Measurements from ENCODE around the gene MAGOH. TPM values are rescaled to one million over a fixed set of nuclear protein-coding genes. Genes with fewer than 3 reads are reported as not detected.

MAGOH gene
- polyA plus RNA-seq, 1 donor (not counting 4 experiments of a cell fraction or from before 2014, with no cell fraction given): 104 TPM

DNA sequence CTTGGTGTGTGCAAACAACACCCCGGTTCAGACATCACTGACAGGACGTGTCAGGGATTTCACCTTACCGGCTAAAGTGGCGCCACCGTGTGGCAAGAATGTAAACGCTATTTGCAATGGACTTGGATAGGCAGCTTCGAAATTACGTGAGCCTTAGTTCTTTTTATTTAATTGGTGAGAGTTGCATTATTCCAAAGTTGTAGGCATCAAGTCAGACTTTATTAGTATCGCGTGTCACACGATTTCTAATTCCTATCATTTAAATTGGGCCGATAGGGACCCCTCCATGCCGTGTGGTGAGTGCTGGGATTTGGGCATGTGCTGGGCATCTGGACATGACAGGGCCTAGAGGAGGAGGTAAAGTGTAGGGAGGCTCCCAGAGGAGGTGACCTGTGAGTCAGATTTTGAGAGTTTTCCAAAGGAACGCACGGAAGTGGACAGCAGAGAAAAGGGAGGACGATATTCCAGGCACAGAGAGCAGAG lies 56.2 kb downstream of the MAGOH start:
- Histone ChIP-seq H3K36me3 (ENCODE audit: control insufficient read depth in 2 of 2, extremely low read depth in 1 of 2, insufficient read depth in 2 of 2, low read length in 2 of 2) (no peaks in the 10 kb centered on the region), H3K9me1 (ENCODE audit: control insufficient read depth, extremely low read depth, insufficient read depth, low read length) (no peaks in the 10 kb centered on the region), H3K79me2 (ENCODE audit: control insufficient read depth, insufficient read depth, low read length) (no peaks in the 10 kb centered on the region), H4K20me1 (ENCODE audit: control insufficient read depth, extremely low read depth, insufficient read depth, low read length) (no peaks in the 10 kb centered on the region), H3K9ac (ENCODE audit: control insufficient read depth, extremely low read depth, insufficient read depth, low read length) (no peak overlapping the region), H2AFZ (ENCODE audit: control insufficient read depth, low read length) (no peak overlapping the region), H3K4me2 (ENCODE audit: control insufficient read depth, extremely low read depth, insufficient read depth, low read depth, low read length) (no peak overlapping the region), H3K27me3 (ENCODE audit: control insufficient read depth, extremely low read depth, insufficient read depth, low read length) (peaks cover 3% of the 10 kb centered on the region), H3K27ac (ENCODE audit: control insufficient read depth, insufficient read depth, low read length) (no peak overlapping the region), H3K9me3 (ENCODE audit: control insufficient read depth, low read depth, low read length) (no peaks in the 10 kb centered on the region), H3K4me1 (ENCODE audit: control insufficient read depth, extremely low read depth, insufficient read depth, low read length) (no peaks in the 10 kb centered on the region), H3K4me3 (ENCODE audit: control insufficient read depth in 2 of 3, extremely low read depth in 1 of 3, insufficient read depth in 2 of 3, low read depth in 1 of 3, low read length in 3 of 3) (no peak overlapping the region)
- dilution Hi-C loops (cut with MboI; ENCODE audit: extremely low pct_ligation_motif_present, low sequenced_read_pairs): no loop called here
- DNase-seq (ENCODE audit: low read depth, low spot score) (peak; percentile 40), FAIRE-seq (peak; percentile 81)
- TF ChIP-seq, protein P1, sequence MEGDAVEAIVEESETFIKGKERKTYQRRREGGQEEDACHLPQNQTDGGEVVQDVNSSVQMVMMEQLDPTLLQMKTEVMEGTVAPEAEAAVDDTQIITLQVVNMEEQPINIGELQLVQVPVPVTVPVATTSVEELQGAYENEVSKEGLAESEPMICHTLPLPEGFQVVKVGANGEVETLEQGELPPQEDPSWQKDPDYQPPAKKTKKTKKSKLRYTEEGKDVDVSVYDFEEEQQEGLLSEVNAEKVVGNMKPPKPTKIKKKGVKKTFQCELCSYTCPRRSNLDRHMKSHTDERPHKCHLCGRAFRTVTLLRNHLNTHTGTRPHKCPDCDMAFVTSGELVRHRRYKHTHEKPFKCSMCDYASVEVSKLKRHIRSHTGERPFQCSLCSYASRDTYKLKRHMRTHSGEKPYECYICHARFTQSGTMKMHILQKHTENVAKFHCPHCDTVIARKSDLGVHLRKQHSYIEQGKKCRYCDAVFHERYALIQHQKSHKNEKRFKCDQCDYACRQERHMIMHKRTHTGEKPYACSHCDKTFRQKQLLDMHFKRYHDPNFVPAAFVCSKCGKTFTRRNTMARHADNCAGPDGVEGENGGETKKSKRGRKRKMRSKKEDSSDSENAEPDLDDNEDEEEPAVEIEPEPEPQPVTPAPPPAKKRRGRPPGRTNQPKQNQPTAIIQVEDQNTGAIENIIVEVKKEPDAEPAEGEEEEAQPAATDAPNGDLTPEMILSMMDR (optimal IDR thresholded peaks at IDR 0.05 in 1 of 3, IDR thresholded peaks at IDR 0.05 in 1 of 3, conservative IDR thresholded peaks at IDR 0.05 in 1 of 3; ENCODE audit: extremely low read depth in 1 of 3, insufficient read depth in 2 of 3, low read length in 3 of 3): peak; percentile 72 to 93 (median 82)
- no peak for TF ChIP-seq EZH2 (IDR thresholded peaks at IDR 0.05; ENCODE audit: low read length)

- H3K36me3 ChIP-seq (ENCODE audit: control insufficient read depth in 2 of 2, extremely low read depth in 1 of 2, insufficient read depth in 2 of 2, low read length in 2 of 2): no peaks in the 10 kb centered on the region
- H2AFZ ChIP-seq (ENCODE audit: control insufficient read depth, low read length): no peak overlapping the region
- no peak overlapping the region for H3K4me2 ChIP-seq (ENCODE audit: control insufficient read depth, extremely low read depth, insufficient read depth, low read depth, low read length)
- DNase-seq (ENCODE audit: low read depth, low spot score) (no peak), FAIRE-seq (no peak)
- no peaks in the 10 kb centered on the region for H3K9me3 ChIP-seq (ENCODE audit: control insufficient read depth, low read depth, low read length)
- H3K9me1 ChIP-seq (ENCODE audit: control insufficient read depth, extremely low read depth, insufficient read depth, low read length): no peaks in the 10 kb centered on the region
- H3K9ac ChIP-seq (ENCODE audit: control insufficient read depth, extremely low read depth, insufficient read depth, low read length): no peak overlapping the region
- peaks cover 3% of the 10 kb centered on the region for H3K27me3 ChIP-seq (ENCODE audit: control insufficient read depth, extremely low read depth, insufficient read depth, low read length)
- H4K20me1 ChIP-seq (ENCODE audit: control insufficient read depth, extremely low read depth, insufficient read depth, low read length): no peaks in the 10 kb centered on the region
- no peaks in the 10 kb centered on the region for H3K79me2 ChIP-seq (ENCODE audit: control insufficient read depth, insufficient read depth, low read length)
- H3K27ac ChIP-seq (ENCODE audit: control insufficient read depth, insufficient read depth, low read length): no peak overlapping the region
- no peaks in the 10 kb centered on the region for H3K4me1 ChIP-seq (ENCODE audit: control insufficient read depth, extremely low read depth, insufficient read depth, low read length)
- no peak overlapping the region for H3K4me3 ChIP-seq (ENCODE audit: control insufficient read depth in 2 of 3, extremely low read depth in 1 of 3, insufficient read depth in 2 of 3, low read depth in 1 of 3, low read length in 3 of 3)
- no peak for TF ChIP-seq EZH2 (IDR thresholded peaks at IDR 0.05; ENCODE audit: low read length)
- TF ChIP-seq, protein P1 (optimal IDR thresholded peaks at IDR 0.05 in 1 of 3, IDR thresholded peaks at IDR 0.05 in 1 of 3, conservative IDR thresholded peaks at IDR 0.05 in 1 of 3; ENCODE audit: extremely low read depth in 1 of 3, insufficient read depth in 2 of 3, low read length in 3 of 3): no peak
- dilution Hi-C loops (cut with MboI; ENCODE audit: extremely low pct_ligation_motif_present, low sequenced_read_pairs): no loop called here
Measured at GRCh38 chr1:53180951-53181350, 57.4 kb downstream of the MAGOH start.
